HL-60 (cell line): Measurements from ENCODE around the gene HOXD4.

Source experiments
- DNase-seq, 2 experiments: peaks; one replicate each; pipeline ENCODE4 v3.0.0-alpha.2; 2010 to 2020; ENCODE audit warnings: low read depth in 1 of 2, low spot score in 1 of 2
- H3K27ac ChIP-seq: fragments of 250-450 bp; sonication (Bioruptor Pico); replicated peaks from 2 replicates; pipeline ENCODE4 v1.5.1; 2020; ENCODE audit warnings: mild to moderate bottlenecking, moderate library complexity
- H3K27me3 ChIP-seq: fragments of 250-450 bp; sonication (Bioruptor Pico); 2 replicates; pipeline ENCODE4 v1.5.1; 2021; ENCODE audit warnings: mild to moderate bottlenecking, moderate library complexity; ENCODE audit not compliant: insufficient read depth, poor library complexity, severe bottlenecking
- H3K4me3 ChIP-seq: replicated peaks from 2 replicates; pipeline ENCODE4 v1.5.1; 2011; ENCODE audit warnings: mild to moderate bottlenecking, control low read depth, low read length; ENCODE audit not compliant: insufficient read depth
- GABPA ChIP-seq: IDR thresholded peaks from 2 replicates; pipeline ENCODE4 v1.6.1; 2012; ENCODE audit warnings: low read depth
- POLR2AphosphoS5 ChIP-seq: IDR thresholded peaks from 2 replicates; pipeline ENCODE4 v1.6.1; 2012; ENCODE audit warnings: low read depth
- SPI1 ChIP-seq: IDR thresholded peaks from 2 replicates; pipeline ENCODE4 v1.6.1; 2012; ENCODE audit warnings: low read depth, mild to moderate bottlenecking, borderline replicate concordance
- TF ChIP-seq, protein P1 (sequence below): IDR thresholded peaks from one replicate; pipeline ENCODE4 v1.5.1; 2011; ENCODE audit warnings: low read length, control low read depth, inconsistent platforms; ENCODE audit not compliant: insufficient read depth
- TF ChIP-seq, protein P2 (sequence below): IDR thresholded peaks from 2 replicates; pipeline ENCODE4 v1.6.1; 2012; ENCODE audit warnings: low read depth; ENCODE audit not compliant: insufficient replicate concordance

Gene HOXD4

DNA sequence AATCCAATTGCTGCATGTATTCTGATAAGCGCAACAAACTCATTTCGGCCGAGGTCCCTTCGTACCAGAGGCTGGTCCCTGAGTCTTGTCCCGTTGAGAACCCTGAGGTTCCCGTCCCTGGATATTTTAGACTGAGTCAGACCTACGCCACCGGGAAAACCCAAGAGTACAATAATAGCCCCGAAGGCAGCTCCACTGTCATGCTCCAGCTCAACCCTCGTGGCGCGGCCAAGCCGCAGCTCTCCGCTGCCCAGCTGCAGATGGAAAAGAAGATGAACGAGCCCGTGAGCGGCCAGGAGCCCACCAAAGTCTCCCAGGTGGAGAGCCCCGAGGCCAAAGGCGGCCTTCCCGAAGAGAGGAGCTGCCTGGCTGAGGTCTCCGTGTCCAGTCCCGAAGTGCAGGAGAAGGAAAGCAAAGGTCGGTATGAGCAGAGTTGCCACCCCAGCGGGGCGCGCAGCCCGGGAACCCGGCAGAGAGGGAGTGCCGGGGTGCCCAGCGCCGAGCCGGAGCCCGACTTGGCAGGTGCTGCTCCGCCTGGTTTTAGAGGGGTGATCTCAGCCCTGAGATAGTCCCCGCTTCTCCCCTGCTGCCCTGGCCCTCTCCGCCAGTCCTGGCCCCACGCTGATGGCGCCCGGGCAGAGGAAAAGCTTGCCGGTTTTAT, 34.1 kb upstream of the HOXD4 start:
- H3K4me3 ChIP-seq: no peak overlapping the region

DNA sequence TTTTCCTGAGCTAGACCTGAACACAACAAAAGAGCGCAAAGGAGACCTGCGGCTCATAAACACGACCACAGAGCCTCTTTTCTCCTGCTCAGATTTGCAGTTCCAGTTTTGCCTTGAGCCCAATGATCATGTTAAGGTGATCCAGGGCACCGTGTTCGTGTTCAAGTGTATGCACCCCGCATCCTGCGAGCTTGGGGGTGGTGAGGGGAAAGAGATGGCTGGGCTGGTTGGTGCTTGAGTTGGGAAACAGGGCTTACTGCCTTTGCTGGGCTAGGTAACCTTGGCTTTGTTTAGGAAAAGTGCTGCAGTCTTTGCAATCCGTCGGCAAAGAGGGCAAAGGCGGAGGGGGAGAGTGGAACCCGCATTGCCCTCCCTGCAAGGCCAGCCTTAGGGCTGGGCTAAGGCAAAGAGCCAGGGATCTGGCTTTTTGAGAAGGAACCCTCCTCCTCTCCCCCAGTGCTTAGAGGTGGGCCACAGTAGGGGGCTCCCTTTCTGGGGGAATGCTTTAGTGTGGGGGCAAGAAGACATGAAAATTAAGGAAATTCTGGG, 33.5 kb upstream of the HOXD4 start:
- Histone ChIP-seq H3K27ac (no peak overlapping the region), H3K4me3 (no peak overlapping the region), H3K27me3 (peaks cover 93% of the 10 kb centered on the region)
- TF ChIP-seq POLR2AphosphoS5: no peak
- TF ChIP-seq, protein P1, sequence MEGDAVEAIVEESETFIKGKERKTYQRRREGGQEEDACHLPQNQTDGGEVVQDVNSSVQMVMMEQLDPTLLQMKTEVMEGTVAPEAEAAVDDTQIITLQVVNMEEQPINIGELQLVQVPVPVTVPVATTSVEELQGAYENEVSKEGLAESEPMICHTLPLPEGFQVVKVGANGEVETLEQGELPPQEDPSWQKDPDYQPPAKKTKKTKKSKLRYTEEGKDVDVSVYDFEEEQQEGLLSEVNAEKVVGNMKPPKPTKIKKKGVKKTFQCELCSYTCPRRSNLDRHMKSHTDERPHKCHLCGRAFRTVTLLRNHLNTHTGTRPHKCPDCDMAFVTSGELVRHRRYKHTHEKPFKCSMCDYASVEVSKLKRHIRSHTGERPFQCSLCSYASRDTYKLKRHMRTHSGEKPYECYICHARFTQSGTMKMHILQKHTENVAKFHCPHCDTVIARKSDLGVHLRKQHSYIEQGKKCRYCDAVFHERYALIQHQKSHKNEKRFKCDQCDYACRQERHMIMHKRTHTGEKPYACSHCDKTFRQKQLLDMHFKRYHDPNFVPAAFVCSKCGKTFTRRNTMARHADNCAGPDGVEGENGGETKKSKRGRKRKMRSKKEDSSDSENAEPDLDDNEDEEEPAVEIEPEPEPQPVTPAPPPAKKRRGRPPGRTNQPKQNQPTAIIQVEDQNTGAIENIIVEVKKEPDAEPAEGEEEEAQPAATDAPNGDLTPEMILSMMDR: no peak
- TF ChIP-seq, protein P2, sequence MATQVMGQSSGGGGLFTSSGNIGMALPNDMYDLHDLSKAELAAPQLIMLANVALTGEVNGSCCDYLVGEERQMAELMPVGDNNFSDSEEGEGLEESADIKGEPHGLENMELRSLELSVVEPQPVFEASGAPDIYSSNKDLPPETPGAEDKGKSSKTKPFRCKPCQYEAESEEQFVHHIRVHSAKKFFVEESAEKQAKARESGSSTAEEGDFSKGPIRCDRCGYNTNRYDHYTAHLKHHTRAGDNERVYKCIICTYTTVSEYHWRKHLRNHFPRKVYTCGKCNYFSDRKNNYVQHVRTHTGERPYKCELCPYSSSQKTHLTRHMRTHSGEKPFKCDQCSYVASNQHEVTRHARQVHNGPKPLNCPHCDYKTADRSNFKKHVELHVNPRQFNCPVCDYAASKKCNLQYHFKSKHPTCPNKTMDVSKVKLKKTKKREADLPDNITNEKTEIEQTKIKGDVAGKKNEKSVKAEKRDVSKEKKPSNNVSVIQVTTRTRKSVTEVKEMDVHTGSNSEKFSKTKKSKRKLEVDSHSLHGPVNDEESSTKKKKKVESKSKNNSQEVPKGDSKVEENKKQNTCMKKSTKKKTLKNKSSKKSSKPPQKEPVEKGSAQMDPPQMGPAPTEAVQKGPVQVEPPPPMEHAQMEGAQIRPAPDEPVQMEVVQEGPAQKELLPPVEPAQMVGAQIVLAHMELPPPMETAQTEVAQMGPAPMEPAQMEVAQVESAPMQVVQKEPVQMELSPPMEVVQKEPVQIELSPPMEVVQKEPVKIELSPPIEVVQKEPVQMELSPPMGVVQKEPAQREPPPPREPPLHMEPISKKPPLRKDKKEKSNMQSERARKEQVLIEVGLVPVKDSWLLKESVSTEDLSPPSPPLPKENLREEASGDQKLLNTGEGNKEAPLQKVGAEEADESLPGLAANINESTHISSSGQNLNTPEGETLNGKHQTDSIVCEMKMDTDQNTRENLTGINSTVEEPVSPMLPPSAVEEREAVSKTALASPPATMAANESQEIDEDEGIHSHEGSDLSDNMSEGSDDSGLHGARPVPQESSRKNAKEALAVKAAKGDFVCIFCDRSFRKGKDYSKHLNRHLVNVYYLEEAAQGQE: no peak
- TF ChIP-seq GABPA: no peak
- TF ChIP-seq SPI1: no peak
- DNase-seq: no peak

More for the DNA sequence above, 34.1 kb upstream of the HOXD4 start:
- no peak overlapping the region for H3K27ac ChIP-seq
- H3K27me3 ChIP-seq: peaks cover 93% of the 10 kb centered on the region
- no peak for DNase-seq
- TF ChIP-seq, protein P2: no peak
- TF ChIP-seq, protein P1: no peak
- TF ChIP-seq POLR2AphosphoS5: no peak
- TF ChIP-seq SPI1: no peak

DNA sequence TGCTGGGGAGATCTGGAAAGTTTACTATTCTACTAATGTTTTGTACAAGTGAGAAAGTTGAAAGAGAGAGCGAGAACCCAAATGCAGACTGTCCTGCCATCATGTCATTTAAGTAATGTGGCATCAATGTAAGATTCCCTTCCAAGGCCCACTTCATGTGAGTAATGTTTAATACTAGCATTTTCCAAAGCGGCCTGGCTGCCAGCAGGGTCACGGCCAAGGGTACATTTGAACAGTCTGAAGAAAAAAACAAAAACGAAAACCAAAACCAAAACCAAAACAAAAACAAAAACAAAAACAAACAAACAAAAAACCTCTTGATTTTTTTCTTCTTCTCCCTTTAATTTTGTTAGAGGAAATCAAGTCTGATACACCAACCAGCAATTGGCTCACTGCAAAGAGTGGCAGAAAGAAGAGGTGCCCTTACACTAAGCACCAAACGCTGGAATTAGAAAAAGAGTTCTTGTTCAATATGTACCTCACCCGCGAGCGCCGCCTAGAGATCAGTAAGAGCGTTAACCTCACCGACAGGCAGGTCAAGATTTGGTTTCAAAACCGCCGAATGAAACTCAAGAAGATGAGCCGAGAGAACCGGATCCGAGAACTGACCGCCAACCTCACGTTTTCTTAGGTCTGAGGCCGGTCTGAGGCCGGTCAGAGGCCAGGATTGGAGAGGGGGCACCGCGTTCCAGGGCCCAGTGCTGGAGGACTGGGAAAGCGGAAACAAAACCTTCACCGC, 32.6 kb upstream of the HOXD4 start:
- Histone ChIP-seq H3K27me3 (peaks cover 94% of the 10 kb centered on the region), H3K27ac (no peak overlapping the region), H3K4me3 (no peak overlapping the region)
- no peak for TF ChIP-seq POLR2AphosphoS5
- TF ChIP-seq, protein P2: no peak
- TF ChIP-seq, protein P1: no peak
- no peak for DNase-seq
